Stromal cell of bone marrow (primary cell): Measurements from ENCODE around the gene NEO1.
A peak's percentile ranks its signal among the peaks of the same experiment; 100 is the strongest.
"Not testable (repeated sequence)": the region's sequence is repeated elsewhere in the genome, so short reads cannot be mapped to it uniquely, and the experiment has no call there.

Experiments used
- DNase-seq: peaks from one replicate; pipeline ENCODE4 v3.0.0-alpha.2; 2012; ENCODE audit warnings: low read depth

The NEO1 gene

DNA sequence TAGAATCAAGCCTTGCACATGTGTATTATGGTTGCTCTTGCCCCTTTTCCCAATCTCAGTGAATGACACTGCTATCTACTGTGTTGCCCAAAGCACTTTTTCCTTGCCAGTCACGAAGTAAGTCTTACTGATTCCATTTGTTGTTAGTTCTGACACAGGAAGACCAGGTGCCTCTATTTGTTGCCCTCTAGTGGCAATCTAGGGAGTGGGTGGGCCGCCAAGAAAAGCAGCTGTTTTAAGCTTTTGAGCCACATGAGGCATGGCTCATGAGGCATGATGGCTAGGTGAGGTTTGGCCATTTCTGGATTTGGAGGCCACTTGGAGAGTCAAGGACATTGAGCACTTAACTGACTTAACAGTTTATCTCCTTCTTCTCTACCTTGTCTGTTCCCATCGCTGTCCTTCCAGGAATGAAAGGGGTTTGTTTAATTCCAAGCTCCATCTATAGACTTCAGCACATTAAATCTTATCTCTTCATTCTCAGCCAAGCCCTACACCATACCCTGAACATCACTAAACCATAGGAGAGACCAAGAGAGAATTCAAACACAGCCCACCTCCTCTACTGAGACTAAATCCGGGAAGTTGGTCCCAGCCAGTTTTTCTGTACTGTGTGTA lies 213.4 kb downstream of the NEO1 start:
- no peak for DNase-seq

DNA sequence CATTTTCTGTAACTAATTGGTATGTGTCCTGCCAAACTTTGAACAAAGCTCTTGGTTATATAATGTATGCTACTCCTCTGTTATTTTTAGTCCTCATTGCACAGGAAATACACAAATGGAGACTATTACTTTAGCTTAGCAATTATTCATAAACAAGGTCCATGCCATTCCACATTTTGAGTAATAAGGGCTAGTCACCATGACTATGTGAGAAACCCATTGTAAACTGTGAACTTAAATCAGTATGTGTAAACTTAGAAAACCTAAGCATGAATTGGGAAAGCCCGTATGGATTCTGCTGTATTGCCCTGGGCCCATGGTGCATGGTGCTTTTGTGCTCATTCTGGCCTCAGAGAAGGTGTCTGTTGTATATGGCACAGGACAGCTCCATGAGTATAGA lies 216.2 kb downstream of the NEO1 start:
- no peak for DNase-seq

DNA sequence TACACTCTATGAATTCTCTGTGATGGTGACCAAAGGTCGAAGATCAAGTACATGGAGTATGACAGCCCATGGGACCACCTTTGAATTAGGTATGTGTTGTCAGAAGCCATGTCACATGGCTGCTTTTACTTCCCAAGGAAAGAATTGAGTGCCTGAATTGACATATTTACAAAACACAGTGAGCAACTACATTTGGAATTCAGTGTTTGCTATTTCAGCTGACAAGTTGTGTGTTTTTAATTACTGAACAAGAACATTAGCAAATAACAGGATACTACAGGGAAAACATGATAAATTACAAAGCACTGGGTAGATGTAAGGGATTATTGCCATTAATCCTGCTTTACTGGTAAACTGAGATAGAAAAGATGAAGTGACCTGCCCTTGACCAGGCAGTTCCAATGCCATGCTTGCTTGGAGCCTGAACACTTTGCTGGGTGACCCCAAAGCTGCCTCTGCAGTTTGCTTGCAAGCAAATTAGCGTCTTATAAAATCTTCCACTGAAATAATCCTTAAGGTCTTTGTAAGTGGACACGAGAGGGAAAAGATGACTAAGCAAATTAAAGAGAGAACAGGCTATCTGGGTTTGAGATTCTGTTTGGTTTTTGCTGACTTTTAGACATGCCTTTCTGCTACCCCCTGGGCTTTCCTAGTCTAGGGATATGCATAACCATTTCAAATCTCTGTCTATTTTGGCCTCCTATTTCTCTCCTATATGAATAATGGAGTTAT lies 218.3 kb downstream of the NEO1 start:
- no peak for DNase-seq

DNA sequence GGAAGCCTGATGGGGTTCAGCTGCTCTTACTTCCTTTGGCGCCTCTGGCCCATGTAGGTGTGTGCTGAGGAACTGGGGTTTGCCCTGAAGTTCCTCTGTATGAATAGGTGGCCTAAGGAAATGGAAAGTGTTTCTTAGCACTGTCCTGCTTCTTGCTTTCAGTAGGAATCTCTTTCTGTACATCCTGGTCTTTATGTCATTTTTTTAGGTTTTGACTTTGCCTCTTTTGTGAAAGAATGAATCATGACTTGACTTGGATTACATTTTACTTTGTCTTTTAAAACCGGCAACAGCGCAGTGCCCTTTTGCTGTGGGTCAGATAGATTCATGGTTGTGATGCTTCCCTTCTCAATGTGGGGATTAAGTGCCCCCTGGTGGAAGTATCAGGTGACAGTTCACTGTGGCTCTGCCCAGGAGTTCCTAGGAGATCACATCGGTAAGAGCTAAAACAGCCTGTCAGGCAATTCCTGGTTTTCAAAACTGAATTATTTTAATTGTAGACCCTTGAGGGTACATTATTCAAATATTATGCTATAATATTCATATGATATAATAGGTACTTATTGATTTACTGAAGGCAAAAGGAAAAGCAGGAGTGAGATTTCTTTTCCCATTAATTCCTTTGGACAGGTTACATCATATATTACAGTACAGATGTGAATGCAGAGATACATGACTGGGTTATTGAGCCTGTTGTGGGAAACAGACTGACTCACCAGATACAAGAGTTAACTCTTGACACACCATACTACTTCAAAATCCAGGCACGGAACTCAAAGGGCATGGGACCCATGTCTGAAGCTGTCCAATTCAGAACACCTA lies 221.1 kb downstream of the NEO1 start:
- peak; percentile 57 for DNase-seq

DNA sequence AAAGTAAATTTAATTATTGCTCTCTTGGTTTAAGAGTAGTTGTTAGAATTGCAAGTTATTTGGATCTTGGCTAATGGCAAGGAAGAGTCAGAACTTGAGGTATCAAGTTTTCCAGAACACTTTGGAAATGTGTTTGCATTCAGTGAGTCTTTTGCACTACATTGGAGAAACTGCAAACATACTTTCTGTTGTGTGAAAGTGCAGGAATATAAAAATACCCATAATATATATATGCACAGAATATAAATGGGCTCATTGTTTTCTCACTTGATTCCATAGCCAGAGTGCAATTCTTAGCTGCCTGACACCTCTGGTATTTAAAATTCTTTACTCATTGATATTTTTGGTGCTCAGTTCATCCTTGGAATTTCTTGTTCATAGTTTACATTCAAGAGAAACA lies 223.6 kb downstream of the NEO1 start:
- DNase-seq: no peak

DNA sequence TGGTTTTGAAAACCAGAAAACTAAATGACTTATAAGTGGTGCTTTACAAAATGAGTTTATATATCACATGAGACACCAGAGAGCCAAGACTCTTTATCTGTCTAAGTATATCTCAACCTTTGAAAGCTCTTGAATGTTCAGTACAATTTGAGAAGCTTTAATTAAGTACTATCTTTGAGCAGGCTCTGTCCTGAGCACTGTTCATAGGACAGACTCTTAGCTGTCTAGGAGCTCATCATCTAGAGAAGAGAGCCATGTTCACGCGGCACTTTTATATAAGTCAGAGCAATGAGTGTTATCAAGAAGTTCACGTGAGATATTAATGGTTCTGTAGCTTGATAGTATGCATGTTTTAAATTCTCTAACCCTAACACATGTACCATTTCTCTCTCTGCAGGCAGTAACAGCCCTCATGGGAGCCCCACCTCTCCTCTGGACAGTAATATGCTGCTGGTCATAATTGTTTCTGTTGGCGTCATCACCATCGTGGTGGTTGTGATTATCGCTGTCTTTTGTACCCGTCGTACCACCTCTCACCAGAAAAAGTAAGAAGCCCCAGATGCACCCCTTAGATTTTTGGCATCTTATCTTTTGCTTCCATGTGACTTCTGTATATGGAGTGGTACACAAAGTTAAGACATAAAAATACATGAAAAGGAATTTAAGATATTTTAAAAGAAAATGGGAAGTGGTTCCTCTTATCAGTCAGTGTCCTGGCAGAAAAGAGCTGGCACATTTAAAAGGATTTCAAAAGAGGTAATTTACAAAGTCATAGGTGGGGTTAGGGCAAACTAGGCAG lies 230.5 kb downstream of the NEO1 start:
- no peak for DNase-seq

DNA sequence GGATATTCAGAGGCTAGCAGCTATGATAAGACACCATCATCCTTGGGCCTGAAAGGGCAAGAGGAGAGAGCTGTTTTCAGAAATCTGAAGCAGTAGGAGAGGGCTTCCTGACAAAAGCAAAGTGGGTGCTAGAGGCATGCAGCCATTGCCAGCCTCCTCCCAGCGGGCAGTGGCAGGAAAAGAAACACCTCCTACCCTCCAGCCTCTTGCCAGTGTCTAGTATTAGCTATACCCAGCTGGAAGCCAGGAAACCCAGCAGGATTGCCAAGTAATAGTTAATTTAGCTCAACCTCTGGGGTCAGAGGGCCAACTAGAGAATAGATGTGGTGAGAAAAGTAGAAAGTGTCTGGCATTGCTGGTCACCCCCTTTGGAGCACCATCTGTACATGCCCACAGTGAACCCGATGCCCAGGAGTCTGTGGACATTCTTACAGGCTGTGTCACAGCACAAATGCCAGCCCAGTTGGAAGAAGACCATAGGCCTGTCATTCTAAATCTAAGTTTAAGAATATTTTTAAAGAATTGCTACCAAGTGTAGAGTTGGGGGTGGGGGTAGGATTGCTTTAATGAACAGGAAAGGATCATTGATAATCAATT lies 231.2 kb downstream of the NEO1 start:
- DNase-seq: no peak

DNA sequence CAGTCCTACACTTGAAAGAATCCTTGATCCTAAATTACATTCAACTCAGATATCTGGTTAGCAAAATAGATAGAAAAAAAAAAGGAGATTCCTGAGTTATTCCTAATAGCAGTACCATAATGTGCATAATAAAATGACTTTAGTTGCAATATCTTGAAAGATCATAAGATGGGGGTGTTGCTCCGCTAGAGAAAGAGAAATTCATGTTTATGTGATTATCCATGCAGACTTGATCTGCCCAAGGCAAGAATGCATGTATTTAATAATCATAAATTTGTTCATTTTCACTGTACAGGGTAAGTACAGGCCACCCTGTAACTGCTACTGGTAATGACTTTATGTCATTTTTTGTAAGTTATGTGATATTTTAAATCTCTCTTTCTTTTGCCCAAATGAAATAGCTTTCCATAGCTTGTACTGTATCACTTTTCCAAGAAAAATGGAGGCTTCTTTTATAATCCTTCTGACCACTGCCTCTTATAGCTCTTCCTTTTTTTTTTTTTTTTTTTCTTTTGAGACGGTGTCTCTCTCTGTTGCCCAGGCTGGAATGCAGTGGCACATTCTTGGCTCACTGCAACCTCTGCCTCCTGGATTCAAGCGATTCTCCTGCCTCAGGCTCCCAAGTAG lies 231.9 kb downstream of the NEO1 start:
- DNase-seq: no peak

DNA sequence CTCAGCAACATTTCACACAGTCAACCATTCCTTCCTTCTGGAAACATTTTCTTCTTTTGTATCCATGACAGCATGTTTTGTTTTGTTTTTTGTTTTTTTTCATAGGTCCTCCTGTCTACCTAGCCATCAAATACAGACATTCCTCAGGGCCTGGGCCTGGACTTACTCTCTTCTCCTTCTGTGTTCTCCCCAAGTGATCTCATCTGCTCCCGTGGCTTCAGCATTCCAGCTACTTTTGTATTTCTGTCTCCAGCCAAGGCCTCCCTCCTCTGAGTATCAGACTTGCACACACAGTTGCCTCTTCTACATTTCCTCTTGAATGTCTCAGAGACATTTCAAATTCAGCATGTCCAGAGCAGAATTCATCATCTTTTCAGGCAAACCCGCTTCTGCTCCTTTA lies 234.0 kb downstream of the NEO1 start:
- DNase-seq: no peak

DNA sequence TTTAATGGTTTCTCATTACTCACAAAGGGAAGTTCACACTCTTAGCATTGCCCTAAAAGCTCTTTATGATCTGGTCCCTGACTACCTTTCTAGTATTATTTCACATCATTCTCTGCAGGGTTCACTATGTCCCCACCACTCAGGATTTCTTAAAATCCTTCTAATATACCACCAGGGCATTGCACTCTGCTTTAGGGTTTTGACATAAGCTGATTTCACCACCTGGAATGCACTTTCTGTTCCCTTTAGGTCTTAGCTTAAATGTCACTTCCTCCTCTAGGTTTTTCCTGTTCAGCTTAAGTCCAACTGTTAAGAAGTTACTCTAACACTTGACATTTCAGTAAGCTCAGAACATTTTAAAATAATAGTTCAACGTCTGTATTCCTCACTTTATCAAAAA lies 234.8 kb downstream of the NEO1 start:
- no peak for DNase-seq

DNA sequence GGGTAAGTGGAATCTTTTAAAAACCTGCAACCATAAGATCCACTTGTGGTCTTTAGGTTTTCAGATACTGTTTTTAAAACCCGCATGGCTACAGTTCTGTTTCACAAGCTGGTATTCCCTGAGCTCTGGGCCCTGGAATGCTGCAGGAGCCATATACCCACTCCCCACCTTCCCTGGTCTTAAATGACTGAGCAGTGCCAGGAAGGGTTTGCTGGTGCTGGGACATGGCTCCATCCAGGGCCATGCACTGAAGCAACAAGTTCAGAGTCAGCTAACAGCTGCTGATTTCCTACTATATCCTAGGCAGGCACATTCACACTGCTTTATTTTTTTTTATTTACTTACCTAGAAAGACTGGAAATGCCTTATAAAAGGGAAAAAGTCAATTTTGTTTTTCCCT lies 239.2 kb downstream of the NEO1 start:
- no peak for DNase-seq

DNA sequence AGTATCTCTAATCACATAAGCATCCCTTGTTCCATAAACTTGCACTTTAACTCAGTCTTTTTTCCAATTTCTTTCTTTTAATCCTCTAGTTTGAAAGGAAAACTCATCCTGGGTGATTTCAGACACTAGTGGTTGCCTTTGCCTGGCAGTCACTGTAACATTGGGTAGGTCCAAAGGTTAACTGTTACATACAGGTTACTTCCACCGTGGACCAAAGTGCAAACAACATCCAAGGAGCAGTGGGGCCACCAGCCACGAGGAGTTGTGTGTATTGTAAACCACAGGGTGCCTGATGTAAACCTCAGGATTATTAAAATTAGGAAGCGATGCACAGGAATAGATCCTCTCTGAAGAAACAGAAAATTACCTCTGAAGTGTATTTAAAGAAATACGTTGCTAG lies 241.5 kb downstream of the NEO1 start:
- no peak for DNase-seq

DNA sequence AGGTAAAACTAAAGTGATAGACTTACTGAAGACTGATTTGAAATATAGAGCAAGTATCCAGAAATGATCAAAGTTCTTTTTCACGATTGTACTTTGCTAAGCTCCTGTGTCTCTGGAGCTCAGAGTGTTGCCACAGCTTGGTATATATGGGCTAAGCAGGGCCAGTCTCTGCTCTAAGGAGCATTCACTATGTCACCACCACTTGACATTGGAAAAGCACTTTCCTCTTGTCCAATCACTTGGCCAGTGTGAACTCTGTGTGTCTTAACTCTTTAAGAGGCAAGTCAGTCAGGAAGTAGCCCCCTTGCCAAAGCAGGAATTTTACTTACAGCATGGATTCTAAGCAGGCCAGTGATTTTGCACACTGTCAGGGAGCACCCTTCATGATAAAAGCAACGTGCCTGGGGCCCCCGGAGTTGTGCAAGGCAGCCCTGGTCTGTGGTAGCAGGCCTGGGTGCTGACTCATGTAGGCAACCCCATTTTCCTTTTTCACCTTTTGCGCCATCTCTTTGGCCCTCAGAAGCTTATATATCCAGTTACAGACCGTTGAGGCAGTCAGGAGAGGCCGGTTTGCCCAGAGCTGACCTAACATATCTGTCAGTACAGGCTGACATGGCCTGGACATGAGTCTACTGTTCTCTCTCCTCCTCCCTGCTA lies 243.5 kb downstream of the NEO1 start:
- DNase-seq: no peak

DNA sequence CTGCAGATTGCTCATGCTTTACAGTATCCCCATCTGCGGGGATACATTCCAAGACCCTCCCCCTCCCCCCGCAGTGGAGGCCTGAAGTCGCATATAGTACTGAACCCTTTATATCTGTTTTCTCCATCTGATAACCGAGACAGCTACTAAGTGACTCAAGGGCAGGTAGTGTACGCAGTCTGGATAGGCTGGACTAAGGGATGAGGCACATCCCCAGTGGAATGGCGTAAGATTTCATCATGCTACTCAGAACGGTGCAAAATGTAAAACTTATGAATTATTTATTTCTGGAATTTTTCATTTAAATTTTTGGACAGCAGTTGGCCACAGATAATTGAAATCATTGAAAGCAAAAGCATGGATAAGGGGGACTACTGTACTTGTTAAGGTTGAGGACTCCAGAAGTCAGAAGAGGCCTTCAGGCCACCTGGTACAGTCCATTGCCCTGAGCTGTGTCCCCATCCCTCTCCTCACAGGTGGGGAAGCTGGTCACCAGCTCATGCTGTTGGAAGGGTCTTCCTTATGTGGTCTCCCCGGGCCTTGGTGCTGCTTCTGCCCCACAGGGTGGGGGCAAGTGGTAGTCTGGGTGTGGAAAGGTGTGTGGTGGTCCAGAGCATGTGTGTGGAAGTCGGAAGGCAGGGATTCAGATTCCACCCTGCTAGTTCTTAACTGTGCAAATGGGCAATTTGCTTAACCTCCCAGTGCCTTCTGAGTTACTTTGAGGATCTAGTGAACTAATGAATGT lies 244.5 kb downstream of the NEO1 start:
- DNase-seq: no peak

DNA sequence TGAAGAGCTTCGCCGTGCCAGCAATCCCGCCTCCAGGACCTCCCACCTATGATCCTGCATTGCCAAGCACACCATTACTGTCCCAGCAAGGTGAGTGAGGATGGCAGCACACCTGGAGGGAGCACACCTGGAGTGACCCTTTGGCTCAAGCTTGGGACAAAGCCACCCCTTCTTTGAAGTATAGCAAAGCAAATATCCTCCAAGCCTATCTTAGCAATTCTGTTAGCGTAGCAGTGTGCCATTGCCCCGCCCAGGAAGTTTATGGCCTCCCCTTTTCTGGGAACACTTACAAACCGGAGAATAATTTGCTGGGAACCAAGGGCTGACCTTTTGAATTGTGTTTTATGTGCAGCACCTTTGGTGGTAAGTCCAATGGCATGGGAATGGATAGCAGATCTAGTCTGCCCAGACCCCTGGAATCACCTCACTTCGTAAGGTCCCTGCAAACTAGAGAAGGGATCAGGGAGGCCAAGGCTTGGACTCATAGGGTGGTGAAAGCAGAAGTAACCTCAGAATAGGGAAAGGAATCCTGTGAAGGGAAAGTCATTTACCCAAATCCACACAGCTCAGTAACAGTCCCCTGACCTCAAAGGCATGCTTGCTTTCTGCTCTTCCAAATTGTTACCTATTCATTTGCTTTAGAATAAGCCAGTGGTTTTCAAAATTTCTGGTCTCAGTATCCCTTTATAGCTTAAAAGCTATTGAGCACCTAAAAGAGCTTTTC lies 246.4 kb downstream of the NEO1 start:
- no peak for DNase-seq

DNA sequence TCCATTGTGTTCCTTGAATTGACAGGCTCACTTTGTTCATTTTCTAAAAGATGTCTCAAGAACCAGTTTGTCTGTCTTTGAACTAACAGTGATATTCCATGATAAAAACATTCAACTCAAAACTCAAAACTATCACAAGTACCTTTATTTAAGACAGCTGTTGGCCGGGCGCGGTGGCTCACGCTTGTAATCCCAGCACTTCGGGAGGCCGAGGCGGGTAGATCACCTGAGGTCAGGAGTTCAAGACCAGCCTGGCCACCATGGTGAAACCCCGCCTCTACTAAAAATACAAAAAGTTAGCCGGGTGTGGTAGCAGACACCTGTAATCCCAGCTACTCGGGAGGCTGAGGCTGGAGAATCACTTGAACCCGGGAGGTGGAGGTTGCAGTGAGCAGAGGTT lies 248.0 kb downstream of the NEO1 start:
- not testable (repeated sequence) for DNase-seq

DNA sequence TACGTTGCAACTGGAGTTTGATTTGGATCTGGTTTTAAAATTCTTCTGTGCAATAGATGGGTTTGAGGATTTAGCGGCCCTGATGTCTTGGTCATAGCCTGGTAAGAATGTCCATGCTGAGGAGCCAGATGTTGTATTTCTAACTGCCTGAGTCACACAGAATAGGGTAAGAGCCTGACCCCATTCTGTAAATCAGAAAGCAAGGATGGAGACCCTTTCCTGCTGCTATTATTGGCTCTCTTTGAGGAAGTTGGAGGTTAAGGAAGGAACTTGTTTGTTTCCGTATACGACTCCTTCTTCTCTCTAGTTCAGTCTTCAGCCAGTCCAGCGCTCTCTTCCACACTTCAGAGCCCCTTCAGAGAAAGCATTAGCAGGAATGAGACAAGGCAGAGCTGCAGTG lies 251.4 kb downstream of the NEO1 start:
- no peak for DNase-seq

DNA sequence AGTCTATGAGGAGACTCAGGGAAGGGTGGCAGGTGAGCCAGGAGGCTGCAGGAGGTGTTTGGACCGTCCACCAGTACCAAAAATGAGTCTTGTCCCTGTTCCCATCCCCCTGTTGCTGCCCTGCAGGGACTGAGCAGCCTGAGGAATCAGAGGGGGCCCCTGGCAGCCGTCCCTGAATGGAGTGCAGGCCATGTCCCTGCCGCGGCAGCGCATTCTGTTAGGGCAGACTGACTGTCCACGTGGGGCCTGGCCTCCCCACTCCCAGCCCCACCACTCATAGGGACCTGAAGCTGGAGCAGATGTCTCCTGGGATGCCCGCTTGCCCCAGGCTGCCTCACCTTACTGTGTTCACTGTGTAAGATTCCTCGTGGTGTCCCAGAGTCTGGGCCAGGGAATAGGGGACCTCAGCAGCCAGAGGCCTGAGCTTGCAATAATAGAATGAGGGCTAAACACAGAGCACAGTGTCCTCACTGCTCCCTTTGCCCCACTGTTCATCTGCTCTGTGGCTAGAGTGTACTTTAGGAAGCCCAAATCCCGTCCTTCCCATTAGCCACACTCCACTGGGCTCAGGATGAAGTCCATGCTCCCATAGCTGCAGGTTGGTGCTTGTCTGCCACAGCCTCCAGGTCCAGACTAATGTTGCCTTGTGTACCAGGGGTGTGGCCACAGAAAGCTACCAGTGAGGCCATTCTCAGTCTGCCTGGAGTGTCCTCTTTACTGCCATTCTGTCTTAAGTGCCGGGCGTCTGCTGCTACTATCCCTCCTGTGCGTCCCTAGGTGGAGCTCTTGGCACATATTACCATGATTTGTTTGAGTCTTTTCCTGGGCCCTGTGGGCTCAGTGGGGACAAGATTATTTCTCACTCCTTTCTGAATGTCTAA lies 253.3 kb downstream of the NEO1 start:
- peak; percentile 28 for DNase-seq

DNA sequence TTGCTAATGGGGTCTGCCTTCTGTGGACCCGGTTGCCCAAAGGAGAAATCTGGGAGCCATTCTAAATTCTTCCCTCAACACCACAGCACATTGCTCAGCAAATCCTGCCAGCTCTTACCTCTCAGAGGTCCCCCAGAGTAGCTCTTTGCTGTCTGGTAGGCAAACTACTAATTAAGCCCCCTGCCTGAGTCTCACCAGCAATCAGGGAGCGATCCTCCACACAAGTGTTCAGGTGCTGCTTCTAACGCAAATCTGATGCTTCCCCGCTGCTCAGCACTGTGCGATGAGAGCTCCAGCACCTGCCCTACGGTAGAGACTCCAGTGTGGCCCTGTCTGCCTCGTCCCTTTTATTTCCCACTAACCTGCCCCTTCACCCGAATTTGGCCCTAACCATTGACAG lies 256.0 kb downstream of the NEO1 start:
- DNase-seq: no peak
